ENCODE results near the gene CNOT4.
A peak's percentile ranks its signal among the peaks of the same experiment; 100 is the strongest.
"Not testable (repeated sequence)": the region's sequence is repeated elsewhere in the genome, so short reads cannot be mapped to it uniquely, and the experiment has no call there.

CNOT4 gene

DNA sequence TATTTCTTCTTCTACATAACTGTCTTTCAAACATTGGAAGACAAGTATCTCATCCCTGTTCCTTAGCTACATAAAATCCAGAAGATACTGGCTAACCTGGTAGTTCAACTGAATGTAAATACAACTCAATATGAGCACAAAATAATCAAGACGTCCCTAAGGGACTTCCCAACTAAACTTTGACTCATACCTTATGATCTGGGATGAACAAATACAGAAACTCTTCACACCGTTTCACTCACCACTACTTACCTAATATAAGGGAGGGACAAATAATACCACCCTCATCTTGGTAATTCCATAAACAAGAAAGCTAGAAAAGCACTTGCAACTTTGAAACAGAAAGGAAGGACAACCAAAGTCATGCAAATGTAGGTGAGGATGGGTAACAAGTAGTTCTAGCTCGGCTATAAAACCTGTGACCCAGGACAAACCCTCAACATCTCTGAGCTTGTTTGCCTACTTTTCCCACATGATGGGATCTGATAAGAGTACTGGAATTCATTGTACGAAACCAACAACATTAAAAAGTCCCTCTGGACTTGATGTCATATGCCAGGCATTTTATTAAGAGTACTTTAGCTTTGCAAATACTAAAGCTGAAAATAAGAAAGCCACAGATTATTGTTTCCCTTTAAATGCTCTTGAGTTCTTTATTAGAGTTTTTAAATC is 154.4 kb downstream of the CNOT4 start:
- DNase-seq, result no peak

DNA sequence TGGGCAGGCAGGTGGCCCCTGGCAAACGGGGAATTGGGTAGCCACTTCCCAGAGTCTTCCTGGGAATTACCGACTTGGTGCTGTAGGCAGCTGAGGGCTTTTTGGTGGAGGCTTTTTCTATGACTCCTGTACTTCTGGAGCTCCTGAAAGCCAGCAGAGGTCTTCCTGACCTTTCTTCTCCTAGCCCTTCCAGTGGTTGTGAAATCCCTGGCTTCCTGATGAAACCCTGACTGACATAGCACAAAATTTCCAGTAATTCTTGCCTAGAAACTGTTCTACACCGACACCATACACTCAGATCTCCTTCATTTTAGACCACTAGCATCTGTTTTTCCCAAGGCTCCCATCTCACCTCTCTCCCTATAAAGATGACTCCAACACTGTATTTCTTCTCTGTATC is 156.1 kb downstream of the CNOT4 start:
- no peak for DNase-seq

DNA sequence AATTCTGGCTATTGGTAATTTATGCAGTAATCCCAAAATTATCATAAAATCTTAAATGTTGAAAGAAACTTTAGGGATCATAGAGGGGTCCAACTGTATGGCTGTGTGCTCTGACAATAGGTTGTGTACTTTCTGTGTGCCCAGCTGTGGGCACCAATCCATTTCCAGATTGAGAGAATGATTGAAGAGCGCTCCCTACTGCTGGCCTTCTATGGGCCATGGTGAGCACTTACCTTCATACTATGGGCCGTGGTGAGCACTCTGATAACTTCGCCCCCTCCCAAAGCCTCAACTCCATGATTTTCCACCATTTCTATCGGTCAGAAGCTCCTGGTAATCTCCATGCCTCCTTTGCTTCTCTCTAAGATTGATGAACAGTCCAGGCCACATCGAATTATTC is 157.6 kb downstream of the CNOT4 start:
- DNase-seq, result no peak

DNA sequence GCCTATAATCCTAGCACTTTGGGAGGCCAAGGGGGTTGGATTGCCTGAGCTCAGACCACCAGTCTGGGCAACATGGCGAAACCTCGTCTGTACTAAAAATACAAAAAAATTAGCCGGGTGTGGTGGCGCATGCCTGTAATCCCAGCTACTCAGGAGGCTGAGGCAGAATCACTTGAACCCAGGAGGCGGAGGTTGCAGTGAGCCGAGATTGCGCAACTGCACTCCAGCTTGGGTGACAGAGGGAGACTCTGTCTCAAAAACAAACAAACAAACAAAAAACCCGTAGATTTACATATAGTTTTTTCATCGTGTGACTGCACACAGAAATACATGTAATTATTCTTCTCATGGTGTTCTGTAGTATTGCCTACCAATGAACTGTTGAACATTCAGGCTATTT is 158.8 kb downstream of the CNOT4 start:
- DNase-seq, result not testable (repeated sequence)

DNA sequence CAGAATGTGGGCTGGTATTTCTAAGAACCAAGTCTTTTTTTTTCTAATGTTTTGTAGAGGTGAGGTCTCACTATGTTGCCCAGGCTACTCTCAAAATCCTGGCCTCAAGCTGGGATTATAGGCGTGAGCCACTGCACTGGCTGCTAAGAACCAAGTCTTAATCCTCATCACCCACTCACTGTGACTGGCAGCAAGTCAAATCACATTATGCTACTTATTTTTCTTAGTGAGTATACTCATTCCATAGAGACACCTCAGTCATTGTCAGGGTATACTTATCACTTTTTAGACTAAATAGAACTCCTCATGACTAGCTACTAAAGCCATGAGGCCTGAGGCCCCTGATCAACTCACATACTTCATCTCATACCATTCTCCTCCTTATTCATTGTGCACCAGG is 160.2 kb downstream of the CNOT4 start:
- DNase-seq, result no peak

DNA sequence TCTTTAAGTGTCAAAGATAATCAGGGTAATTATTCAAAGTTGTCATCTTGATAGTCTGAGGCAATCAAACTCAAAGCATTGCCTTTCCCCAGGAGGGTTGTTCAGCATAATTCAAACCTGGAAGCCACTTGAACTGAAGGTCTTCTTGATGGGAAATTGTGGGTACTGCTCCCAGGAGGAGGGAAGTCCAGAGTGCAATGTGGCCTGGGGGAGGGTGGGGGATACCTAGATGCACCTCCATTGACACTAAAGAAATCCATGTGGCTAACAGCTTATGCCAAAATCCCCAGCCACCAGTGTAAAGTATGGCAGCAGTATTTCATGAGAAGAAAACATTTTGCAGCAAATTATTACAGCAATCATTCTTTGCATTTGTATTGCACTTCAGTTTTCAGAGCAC is 161.4 kb downstream of the CNOT4 start:
- no peak for DNase-seq

DNA sequence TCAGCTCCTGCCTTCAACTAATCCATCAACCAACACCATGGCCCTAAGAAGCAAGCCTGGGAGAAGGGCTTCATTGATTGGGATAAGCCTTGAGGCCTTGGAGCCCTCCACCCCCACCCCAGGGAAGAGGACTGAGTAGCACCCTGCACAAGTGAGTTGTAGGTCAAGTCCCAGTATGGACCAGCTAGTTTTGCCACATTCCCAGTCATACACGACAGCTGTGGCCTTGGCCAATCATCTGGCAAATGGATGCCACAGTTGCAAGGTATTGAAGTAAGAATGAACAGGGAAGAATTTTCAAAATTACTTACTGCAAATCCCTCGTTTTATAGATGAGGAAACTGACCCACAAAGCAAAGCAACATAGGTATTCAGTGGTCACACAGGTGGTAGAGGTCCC is 166.5 kb downstream of the CNOT4 start:
- DNase-seq, result no peak

DNA sequence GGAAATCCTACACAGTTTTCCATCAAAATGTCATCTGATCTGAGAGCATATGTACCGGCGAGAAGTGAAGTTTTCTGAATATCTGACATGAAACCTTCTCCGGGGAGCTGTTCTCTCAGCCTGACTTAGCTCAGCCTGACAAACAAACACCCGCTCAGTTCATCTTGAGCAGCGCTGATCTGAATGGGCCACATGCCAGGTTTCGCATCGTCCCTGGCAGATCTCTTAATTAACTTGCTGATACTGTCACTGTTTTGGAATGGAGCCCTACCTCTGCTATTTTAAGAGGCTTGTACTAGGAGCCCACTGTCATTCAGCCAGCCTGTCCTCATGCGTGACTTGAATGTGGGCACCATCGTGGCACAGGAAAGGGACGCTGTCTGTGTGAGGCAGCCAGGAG is 167.0 kb downstream of the CNOT4 start:
- DNase-seq, result no peak

DNA sequence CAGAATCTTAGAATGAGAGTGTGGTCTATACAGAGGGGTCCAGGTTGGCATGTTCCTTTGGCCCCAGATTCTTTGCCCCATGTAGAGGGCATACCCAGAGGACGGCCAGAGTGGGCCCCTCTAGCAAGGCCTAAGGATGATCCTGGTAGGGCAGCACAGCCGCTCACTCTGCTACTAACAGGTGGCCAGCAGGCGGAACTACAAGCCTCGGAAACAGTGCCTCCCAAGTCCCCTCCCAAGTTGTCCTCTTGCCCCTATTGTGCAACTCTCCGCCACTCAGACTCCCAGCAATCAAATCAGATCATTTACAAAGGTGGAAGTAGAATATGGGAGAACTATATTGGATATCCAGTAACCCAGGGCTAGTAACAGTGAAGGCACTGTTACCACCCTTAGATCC is 168.9 kb downstream of the CNOT4 start:
- DNase-seq, result no peak

DNA sequence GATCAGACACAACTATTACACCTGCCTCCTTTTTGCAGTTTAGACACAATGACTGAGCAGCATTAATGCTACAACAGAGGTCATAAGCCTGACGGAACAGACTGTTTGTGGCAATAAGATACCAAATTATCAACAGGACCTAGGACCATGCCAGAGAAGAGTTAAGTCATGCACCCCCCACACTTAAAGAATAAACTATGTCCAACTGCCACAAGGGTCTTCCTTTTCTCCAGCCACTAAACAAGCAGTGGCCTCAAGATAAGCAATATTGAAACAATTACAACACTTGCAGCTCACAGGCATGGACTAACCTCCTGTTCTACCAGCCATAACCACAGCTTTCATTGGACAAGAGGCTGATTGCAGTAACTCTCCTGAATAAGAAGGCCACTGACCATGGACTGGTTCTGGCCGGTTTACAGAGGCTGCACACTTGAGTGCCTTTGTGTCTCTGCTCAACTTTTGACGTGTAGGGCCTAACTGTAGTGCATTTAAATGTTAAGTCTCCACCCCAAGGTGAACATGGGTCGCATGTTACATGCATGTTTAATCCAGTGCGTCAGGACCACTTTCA is 171.8 kb downstream of the CNOT4 start:
- DNase-seq, result no peak

DNA sequence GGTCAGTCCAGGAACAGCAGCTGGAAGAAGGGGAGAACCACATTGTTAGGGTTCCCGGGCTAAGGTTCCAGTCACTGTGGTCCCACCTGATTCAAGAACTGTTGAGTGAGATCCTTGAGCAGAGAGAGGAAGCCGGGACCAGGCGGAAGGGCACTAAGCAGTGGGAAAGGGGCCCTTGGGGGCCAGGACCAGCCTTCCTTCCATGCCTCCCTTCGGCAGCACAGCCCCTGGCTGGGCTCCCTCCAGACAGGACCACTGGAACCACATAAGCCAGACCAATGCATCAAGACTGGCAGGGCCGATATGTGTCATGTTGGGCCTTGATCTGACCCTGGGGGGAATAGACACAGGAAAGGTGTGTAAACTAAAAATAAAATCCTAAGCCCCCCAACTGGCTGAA is 172.4 kb downstream of the CNOT4 start:
- DNase-seq, result no peak

DNA sequence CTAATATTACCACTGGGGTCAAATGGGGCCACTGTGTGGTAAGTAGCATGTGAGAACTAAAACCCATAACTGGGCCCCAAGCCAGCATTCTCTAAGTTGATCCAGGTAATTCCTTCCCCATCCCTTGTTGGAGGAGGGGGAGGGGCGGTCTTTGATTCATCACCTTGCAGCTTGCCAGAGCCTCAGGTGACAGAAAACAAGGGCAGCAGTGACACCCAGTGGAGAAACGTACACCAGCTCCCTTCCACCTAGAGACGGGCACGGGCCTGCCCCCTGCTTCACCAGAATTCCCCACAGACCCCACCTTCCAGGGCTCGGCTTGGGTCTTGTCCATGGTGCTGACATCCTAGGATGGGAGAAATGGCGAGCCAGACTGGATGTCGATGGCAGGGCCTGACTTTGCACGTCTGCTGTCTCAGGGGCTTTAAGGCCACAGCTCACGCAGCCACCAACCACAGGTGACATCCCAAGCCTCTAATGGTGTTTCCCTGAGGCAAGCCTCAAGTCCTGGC is 174.2 kb downstream of the CNOT4 start:
- DNase-seq, result peak; percentile 10 to 30

DNA sequence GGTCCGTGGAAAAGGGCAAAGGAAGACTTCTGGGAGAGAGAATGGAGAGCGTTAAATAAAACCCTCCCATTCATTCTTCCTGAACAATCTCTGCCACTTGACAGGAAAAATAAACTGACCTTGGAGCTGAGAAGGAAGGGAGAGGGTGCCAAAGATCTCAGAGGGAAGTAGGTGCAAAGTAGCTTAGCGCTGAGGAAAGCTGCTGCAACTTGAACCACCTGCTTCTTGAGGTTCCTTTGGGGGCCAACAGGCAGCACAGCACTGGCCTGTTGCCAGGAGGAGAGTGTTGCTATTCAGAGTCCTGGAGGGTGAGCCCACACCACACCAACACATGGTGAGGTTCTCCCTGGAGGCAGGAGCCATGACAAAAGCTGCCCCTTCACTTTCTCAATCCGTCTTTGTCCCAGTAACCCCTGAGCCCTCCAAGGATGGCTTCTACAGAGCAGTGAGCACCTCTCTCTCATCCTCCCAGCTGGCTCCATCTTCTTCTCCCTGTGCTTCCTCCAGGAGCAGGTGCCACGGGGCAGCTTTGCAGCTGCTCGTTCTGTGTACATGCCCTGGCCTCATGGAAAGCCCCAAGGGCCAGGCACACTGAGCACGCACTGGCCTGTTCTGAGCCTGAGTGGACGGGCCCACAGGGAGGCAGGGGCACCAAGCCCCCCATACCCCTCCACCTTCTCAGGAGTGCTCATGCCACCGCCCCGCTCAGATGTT is 174.9 kb downstream of the CNOT4 start:
- no peak for DNase-seq

DNA sequence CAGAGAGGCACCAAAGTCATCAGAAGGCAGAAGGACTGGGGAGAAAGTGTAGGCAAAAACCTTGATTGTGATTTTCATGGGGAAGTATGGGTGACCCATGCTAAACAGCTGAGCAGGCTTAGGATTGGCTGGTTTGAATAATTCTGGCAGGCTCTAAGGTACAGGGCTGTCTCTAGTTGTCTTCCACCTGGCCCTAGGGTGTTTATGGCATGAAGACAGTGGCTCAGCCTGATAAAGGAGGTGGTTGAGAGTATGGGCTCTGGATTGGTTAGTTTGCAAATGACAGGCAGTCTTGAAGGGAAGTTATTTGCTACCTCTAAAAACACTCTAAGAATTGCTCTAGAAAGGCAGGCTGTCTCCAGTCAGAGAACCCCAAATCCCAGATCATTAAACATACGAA is 176.0 kb downstream of the CNOT4 start:
- DNase-seq, result no peak

DNA sequence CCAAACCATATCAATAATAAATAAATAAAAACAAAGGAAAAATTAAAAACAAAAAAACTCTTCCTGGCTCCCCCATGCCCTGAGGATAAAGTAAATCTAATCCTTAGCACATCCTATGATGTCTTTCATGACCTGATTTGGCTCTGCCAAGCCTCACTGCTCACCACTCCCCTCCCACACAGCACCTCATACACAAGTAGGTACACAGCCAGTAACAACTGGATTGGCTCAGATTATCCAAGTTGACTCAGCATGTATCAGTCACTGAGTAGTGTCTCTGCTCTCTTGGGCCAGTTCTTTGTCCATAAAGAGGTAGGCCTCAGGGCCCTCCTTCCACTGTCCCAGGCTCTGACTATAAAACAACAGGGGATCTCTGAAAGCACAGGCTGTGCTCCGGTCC is 176.7 kb downstream of the CNOT4 start:
- no peak for DNase-seq

DNA sequence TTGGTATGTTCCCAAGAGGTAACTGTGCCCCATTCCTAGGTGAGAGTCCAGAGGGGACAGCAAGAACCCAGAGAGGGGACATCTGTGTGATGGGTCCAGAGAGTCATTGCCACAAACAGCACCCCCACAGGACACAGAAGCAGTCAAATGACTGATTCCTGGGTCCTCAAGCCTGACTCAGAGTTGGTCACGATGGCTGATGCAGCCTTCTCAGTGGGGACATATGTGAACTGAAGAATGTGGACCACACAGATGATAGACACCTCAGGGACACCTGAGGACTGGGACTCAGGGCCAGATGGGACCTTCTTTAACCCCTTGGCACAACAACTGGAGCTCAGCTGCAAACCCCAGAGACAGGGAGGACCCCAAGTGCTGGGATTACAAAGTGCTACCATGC is 179.8 kb downstream of the CNOT4 start:
- no peak for DNase-seq

DNA sequence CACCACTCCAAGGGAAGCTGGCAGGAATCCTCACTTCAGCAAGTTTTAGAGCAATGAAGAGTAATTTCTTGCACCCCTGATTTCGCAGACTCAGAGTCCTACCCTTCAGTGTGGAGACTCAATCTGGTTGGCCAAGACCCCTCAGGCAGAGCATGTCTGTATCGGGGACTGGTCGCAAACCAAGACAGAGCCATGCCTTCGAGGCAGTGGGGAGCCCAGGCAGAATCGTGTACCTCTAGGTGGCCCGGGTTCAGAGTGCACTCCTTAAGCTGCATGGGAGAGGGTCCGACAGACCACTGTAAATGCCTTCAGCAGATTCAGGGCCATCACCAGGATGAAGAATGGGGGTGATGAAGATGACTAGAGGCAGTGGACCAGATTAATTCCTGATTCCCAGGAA is 181.4 kb downstream of the CNOT4 start:
- no peak for DNase-seq

DNA sequence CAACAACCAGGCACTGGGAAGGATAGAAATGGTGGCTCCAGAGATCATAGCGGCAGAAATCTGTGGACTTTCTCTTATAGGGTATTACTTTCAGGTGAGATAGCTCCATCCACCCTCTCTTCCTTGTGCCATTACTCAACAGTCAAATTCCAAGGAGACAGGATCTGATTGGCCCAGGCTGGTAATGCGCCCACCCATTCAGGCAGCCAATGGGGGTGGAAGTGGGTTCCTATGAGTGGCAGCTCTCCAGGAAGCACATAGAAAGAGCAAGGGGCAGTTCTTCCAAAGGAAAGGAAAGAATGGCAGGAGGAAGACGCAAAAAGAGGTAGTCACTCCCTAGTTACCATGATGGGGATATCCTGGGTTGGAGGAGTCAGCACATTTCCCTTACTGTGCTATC is 181.8 kb downstream of the CNOT4 start:
- DNase-seq, result no peak

DNA sequence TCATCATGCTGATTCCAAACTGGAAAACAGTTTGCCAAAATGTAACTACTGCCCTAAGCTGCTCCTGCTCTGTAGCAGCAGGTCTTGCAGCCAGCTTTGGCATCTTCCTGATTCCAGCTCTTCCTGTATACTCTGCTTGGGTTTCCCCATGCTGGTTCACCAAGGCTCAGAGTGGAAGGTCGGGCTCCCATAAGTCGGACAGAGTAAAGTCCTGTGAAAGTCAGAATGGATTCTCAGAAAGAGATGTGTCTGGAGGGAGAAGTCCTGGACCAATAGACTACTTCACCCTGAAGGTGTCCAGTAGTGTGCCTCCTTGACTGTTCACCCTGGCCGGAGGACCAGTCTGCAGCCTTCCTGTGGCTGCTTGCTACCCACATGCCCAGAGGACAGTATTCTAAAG is 182.4 kb downstream of the CNOT4 start:
- DNase-seq, result no peak

DNA sequence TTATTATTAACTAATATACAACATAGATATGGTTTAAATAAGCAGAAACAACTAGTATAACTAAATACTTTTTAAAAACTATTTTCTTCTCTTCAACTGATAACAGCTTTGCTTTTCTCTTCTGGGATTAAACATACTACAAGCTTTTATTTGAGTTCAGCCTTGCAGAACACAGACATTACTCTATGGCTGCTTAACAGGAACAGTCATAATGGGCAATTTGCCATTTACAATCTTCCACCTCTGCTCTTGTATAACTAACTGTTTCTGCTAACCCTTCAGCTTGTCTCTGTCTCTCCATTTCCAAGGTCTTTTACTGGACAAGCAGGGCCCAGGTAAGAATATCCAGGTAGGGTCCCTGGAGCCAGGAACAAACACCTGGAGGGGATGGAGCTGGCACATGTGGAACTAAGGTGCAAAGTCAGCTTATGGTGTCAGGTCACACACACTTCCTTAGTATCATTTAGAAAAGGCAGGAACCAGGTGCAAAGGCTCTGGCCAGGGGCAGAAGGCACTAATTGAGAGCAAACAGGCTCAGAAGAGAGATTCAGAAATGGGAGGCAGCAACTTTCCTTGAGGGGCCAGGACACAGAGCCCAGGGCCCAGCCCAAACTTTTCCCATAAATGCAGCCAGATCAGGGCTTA is 183.1 kb downstream of the CNOT4 start:
- no peak for DNase-seq

DNA sequence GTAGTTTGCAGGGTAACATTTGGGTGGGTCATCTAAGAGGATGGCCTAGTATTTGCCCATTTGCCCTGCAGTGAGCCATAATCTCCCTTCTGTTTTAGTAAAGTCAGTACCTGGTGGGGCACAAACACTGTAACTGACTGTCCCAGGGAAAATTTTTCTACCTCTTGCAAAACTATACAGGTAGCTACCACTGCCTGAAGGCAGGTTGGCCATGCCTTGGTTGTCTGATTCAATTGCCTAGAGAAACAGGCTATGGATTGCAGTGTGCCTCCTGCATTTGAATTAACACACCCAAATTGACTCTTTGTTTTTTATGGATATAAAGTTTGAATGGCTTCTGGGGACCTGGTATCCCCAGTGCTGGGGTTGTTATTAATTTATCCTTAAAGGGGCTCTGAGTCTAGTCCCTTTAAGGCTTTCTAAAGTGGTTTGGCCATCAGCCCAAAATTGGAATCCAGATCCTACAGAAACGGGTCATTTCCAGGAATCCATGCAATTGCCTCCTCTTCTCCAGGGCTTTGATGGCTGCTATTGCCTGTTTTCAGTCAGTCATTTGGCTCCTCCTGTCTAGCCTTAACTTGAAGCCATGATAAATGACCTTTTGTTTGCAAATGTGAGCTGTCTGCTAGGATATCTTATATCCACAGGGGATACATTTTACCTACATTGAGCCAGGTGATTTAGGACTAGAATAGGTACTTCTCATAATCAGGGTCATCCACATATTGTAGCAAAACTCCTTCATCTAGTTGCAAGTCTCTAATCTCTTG is 187.1 kb downstream of the CNOT4 start:
- DNase-seq, result no peak

DNA sequence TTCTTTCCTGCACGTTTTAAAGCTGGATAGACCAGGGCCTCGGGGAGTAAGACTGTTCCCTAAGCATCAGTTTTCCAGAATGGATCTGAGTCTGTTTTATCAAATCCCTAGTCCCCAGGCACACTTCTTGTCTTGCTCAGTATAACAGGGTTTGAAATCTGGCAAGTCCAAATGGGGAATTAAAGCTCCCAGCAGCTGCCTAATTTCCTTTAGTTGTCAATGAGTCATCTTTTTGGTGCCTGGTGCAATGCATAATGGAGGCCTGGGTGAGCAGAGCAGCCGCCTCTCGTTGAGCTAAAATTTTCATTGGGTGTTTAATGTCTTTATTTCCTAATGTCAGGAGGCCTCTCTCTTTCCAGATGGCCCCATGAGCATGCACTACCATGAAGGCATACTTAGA is 188.3 kb downstream of the CNOT4 start:
- DNase-seq, result peak; percentile 21 to 25

DNA sequence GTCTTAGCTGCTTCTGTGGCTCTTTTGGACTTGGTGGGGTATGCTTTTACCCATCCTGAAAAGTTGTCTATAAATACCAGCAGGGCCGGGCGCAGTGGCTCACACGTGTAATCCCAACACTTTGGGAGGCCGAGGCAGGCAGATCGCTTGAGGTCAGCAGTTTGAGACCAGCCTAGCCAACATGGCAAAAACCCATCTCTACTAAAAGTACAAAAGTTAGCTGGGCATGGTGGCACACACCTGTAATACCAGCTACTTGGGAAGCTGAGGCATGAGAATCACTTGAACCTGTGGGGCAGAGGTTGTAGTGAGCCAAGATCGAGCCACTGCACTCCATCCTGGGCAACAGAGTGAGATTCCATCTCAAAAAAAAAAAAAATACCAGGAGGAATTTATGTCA is 188.9 kb downstream of the CNOT4 start:
- DNase-seq, result not testable (repeated sequence)
